DOHH2 (cell line): ENCODE data around the gene GRB10.

Experiments used
- EZH2phosphoT487 ChIP-seq: fragments of 200-600 bp; sonication (generic); IDR thresholded peaks from 2 replicates; pipeline ENCODE4 v1.6.1; 2017; ENCODE audit warnings: borderline replicate concordance, mild to moderate bottlenecking, antibody characterized with exemption, low read length, moderate library complexity, mixed read lengths
- TF ChIP-seq, protein P1 (sequence below): fragments of 200-600 bp; sonication (generic); IDR thresholded peaks from one replicate; pipeline ENCODE4 v1.5.1; 2014; ENCODE audit warnings: antibody characterized with exemption, mild to moderate bottlenecking, low read depth, low read length; ENCODE audit not compliant: poor library complexity, severe bottlenecking

DNA sequence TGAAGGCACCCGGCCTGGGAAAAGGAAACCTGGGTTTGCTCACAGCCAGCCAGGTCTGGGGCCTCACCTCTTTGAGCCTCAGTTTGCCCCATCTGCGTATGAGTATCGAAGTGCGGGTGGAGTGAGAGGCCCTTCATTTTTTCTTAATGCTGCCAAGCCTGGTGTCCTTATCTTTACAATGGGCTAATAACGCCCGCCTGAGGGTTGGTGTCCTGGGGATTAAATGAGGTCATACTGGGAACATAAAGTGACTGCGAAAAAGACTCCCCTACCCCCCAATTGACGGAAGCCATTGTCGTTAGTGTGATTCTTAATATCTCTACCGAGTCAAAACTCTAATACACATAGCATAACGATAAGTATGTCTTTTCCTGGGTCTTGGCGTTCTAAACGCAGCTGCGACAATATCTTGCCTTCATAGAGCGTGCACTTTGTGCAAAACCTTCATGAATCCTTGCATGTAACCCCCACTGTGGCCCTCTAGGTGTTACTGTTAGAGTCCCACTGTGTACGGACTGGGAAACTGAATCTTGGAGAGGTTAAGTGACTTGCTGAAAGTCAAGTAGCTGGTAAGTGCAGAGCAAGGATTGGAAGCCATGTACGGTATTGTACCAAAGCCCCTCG is 11.4 kb upstream of the GRB10 start:
- TF ChIP-seq, protein P1, sequence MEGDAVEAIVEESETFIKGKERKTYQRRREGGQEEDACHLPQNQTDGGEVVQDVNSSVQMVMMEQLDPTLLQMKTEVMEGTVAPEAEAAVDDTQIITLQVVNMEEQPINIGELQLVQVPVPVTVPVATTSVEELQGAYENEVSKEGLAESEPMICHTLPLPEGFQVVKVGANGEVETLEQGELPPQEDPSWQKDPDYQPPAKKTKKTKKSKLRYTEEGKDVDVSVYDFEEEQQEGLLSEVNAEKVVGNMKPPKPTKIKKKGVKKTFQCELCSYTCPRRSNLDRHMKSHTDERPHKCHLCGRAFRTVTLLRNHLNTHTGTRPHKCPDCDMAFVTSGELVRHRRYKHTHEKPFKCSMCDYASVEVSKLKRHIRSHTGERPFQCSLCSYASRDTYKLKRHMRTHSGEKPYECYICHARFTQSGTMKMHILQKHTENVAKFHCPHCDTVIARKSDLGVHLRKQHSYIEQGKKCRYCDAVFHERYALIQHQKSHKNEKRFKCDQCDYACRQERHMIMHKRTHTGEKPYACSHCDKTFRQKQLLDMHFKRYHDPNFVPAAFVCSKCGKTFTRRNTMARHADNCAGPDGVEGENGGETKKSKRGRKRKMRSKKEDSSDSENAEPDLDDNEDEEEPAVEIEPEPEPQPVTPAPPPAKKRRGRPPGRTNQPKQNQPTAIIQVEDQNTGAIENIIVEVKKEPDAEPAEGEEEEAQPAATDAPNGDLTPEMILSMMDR: no peak
- no peak for TF ChIP-seq EZH2phosphoT487
